ENCODE results near the gene TMEM74B. TPM values are rescaled to one million over a fixed set of nuclear protein-coding genes. Genes with fewer than 3 reads are reported as not detected.

The TMEM74B gene
- total RNA-seq, 2 donors from 2014 or later, result 3.1 to 4.3 TPM

- no peak overlapping the region for H3K27ac ChIP-seq (ENCODE audit: low read depth, low read length)
- no peak overlapping the region for H3K4me3 Mint-ChIP-seq
- 85 to 94% methylated on average over 2 to 3 of the region's 3 CpGs for WGBS, 2 experiments (ENCODE audit: insufficient coverage in 1 of 2, insufficient read length in 1 of 2)
- peaks cover 28% of the 10 kb centered on the region for H3K27me3 ChIP-seq (ENCODE audit: control insufficient read depth, insufficient read depth, low read length, poor library complexity, severe bottlenecking)
- H3K9me3 Mint-ChIP-seq, result no peaks in the 10 kb centered on the region
- no peak overlapping the region for H3K4me3 ChIP-seq (ENCODE audit: low read length)
- H3K27ac Mint-ChIP-seq, result no peak overlapping the region
- H3K36me3 Mint-ChIP-seq (ENCODE audit: low read depth), result no peaks in the 10 kb centered on the region
- peaks cover 34% of the 10 kb centered on the region for H3K27me3 Mint-ChIP-seq (ENCODE audit: insufficient read depth)
- no peak overlapping the region for H3K9ac ChIP-seq (ENCODE audit: extremely low read depth, low read length, poor library complexity, severe bottlenecking)
- no peaks in the 10 kb centered on the region for H3K9me3 ChIP-seq (ENCODE audit: control insufficient read depth, low read length)
- DNase-seq, result no peak
- H3K4me1 ChIP-seq (ENCODE audit: control insufficient read depth, insufficient read depth, low read length), result peaks cover 5% of the 10 kb centered on the region
- no peaks in the 10 kb centered on the region for H3K36me3 ChIP-seq (ENCODE audit: control insufficient read depth, insufficient read depth, low read length)
- no peak for TF ChIP-seq CTCF (conservative IDR thresholded peaks at IDR 0.05)
- no peaks in the 10 kb centered on the region for H3K4me1 Mint-ChIP-seq
Observed at GRCh38 chr20:1190847-1191246, 6.1 kb upstream of the TMEM74B start.

- no peak overlapping the region for H3K9ac ChIP-seq (ENCODE audit: extremely low read depth, low read length, poor library complexity, severe bottlenecking)
- DNase-seq, result no peak
- H3K27ac ChIP-seq (ENCODE audit: low read depth, low read length), result no peak overlapping the region
- 91 to 94% methylated on average over 1 of the region's 1 CpG for WGBS, 2 experiments (ENCODE audit: insufficient coverage in 1 of 2, insufficient read length in 1 of 2)
- H3K4me1 ChIP-seq (ENCODE audit: control insufficient read depth, insufficient read depth, low read length), result peaks cover 5% of the 10 kb centered on the region
- peaks cover 29% of the 10 kb centered on the region for H3K27me3 ChIP-seq (ENCODE audit: control insufficient read depth, insufficient read depth, low read length, poor library complexity, severe bottlenecking)
- no peak overlapping the region for H3K4me3 ChIP-seq (ENCODE audit: low read length)
- TF ChIP-seq CTCF (conservative IDR thresholded peaks at IDR 0.05), result no peak
- Mint-ChIP-seq H3K27ac (no peak overlapping the region), H3K9me3 (no peaks in the 10 kb centered on the region), H3K36me3 (ENCODE audit: low read depth) (no peaks in the 10 kb centered on the region), H3K4me1 (no peaks in the 10 kb centered on the region), H3K4me3 (no peak overlapping the region), H3K27me3 (ENCODE audit: insufficient read depth) (peaks cover 32% of the 10 kb centered on the region)
- H3K9me3 ChIP-seq (ENCODE audit: control insufficient read depth, low read length), result no peaks in the 10 kb centered on the region
- H3K36me3 ChIP-seq (ENCODE audit: control insufficient read depth, insufficient read depth, low read length), result no peaks in the 10 kb centered on the region
Observed at GRCh38 chr20:1189827-1190226, 5.0 kb upstream of the TMEM74B start.

- peaks cover 5% of the 10 kb centered on the region for H3K4me1 ChIP-seq (ENCODE audit: control insufficient read depth, insufficient read depth, low read length)
- Mint-ChIP-seq H3K27me3 (ENCODE audit: insufficient read depth) (peaks cover 46% of the 10 kb centered on the region), H3K27ac (no peak overlapping the region), H3K36me3 (ENCODE audit: low read depth) (no peaks in the 10 kb centered on the region), H3K9me3 (no peaks in the 10 kb centered on the region), H3K4me3 (no peak overlapping the region), H3K4me1 (no peaks in the 10 kb centered on the region)
- DNase-seq, result no peak
- H3K4me3 ChIP-seq (ENCODE audit: low read length), result no peak overlapping the region
- H3K9ac ChIP-seq (ENCODE audit: extremely low read depth, low read length, poor library complexity, severe bottlenecking), result no peak overlapping the region
- peaks cover 44% of the 10 kb centered on the region for H3K27me3 ChIP-seq (ENCODE audit: control insufficient read depth, insufficient read depth, low read length, poor library complexity, severe bottlenecking)
- no peaks in the 10 kb centered on the region for H3K9me3 ChIP-seq (ENCODE audit: control insufficient read depth, low read length)
- H3K36me3 ChIP-seq (ENCODE audit: control insufficient read depth, insufficient read depth, low read length), result no peaks in the 10 kb centered on the region
- TF ChIP-seq CTCF (conservative IDR thresholded peaks at IDR 0.05), result no peak
- H3K27ac ChIP-seq (ENCODE audit: low read depth, low read length), result no peak overlapping the region
- 90% methylated on average over 1 of the region's 1 CpG; no CpG with 5 or more reads in 1 of the 2 experiments for WGBS, 2 experiments (ENCODE audit: insufficient coverage in 1 of 2, insufficient read length in 1 of 2)
Observed at GRCh38 chr20:1188347-1188746, 3.6 kb upstream of the TMEM74B start.
